ENCODE results near the gene ACTG2. TPM values are rescaled to one million over a fixed set of nuclear protein-coding genes. Genes with fewer than 3 reads are reported as not detected.
"Not testable (repeated sequence)": the region's sequence is repeated elsewhere in the genome, so short reads cannot be mapped to it uniquely, and the experiment has no call there.

ACTG2 gene
- total and polyA plus RNA-seq, 2 donors = 637 to 7,901 TPM

- Histone ChIP-seq H3K27ac (ENCODE audit: low read depth) (no peak overlapping the region), H3K4me3 (ENCODE audit: low read depth, low read length) (no peak overlapping the region), H3K4me1 (ENCODE audit: insufficient read depth) (no peaks in the 10 kb centered on the region), H3K36me3 (ENCODE audit: insufficient read depth) (no peaks in the 10 kb centered on the region)
- DNase-seq (ENCODE audit: extremely low spot score) = no peak
- 69% methylated on average over 2 of the region's 2 CpGs for WGBS
Measured at GRCh38 chr2:73885406-73885805, 7.4 kb upstream of the ACTG2 start.

- Histone ChIP-seq H3K4me1 (ENCODE audit: insufficient read depth) (no peaks in the 10 kb centered on the region), H3K36me3 (ENCODE audit: insufficient read depth) (no peaks in the 10 kb centered on the region), H3K27ac (ENCODE audit: low read depth) (no peak overlapping the region), H3K4me3 (ENCODE audit: low read depth, low read length) (no peak overlapping the region)
- no peak for DNase-seq (ENCODE audit: extremely low spot score)
- 87% methylated on average over 4 of the region's 4 CpGs for WGBS
Measured at GRCh38 chr2:73886357-73886756, 6.5 kb upstream of the ACTG2 start.

- H3K27ac ChIP-seq (ENCODE audit: low read depth); H3K36me3 ChIP-seq (ENCODE audit: insufficient read depth); DNase-seq (ENCODE audit: extremely low spot score); H3K4me3 ChIP-seq (ENCODE audit: low read depth, low read length); H3K4me1 ChIP-seq (ENCODE audit: insufficient read depth): not testable (repeated sequence)
- 75% methylated on average over 11 of the region's 11 CpGs for WGBS
Measured at GRCh38 chr2:73887596-73888353, 5.0 kb upstream of the ACTG2 start.

GRCh38 chr2:73888388-73888787 lies 4.4 kb upstream of the ACTG2 start:
- Histone ChIP-seq H3K27ac (ENCODE audit: low read depth) (no peak overlapping the region), H3K36me3 (ENCODE audit: insufficient read depth) (no peaks in the 10 kb centered on the region), H3K4me1 (ENCODE audit: insufficient read depth) (no peaks in the 10 kb centered on the region), H3K4me3 (ENCODE audit: low read depth, low read length) (no peak overlapping the region)
- no peak for DNase-seq (ENCODE audit: extremely low spot score)
- 62% methylated on average over 2 of the region's 2 CpGs for WGBS

- 63% methylated on average over 5 of the region's 5 CpGs for WGBS
- H3K36me3 ChIP-seq (ENCODE audit: insufficient read depth) = no peaks in the 10 kb centered on the region
- DNase-seq (ENCODE audit: extremely low spot score) = no peak
- no peak overlapping the region for H3K27ac ChIP-seq (ENCODE audit: low read depth)
- H3K4me3 ChIP-seq (ENCODE audit: low read depth, low read length) = no peak overlapping the region
- H3K4me1 ChIP-seq (ENCODE audit: insufficient read depth) = no peaks in the 10 kb centered on the region
Measured at GRCh38 chr2:73889206-73889605, 3.6 kb upstream of the ACTG2 start.

GRCh38 chr2:73890301-73891092 lies 2.3 kb upstream of the ACTG2 start:
- Histone ChIP-seq H3K36me3 (ENCODE audit: insufficient read depth) (no peaks in the 10 kb centered on the region), H3K27ac (ENCODE audit: low read depth) (no peak overlapping the region), H3K4me1 (ENCODE audit: insufficient read depth) (no peaks in the 10 kb centered on the region), H3K4me3 (ENCODE audit: low read depth, low read length) (no peak overlapping the region)
- DNase-seq (ENCODE audit: extremely low spot score) = no peak
- WGBS = 73% methylated on average over 9 of the region's 9 CpGs

GRCh38 chr2:73891276-73891901 lies 1.4 kb upstream of the ACTG2 start:
- Histone ChIP-seq H3K36me3 (ENCODE audit: insufficient read depth) (no peaks in the 10 kb centered on the region), H3K27ac (ENCODE audit: low read depth) (peak overlapping the region; percentile 43), H3K4me1 (ENCODE audit: insufficient read depth) (no peaks in the 10 kb centered on the region), H3K4me3 (ENCODE audit: low read depth, low read length) (no peak overlapping the region)
- WGBS = 76% methylated on average over 5 of the region's 5 CpGs
- DNase-seq (ENCODE audit: extremely low spot score) = no peak

- peak overlapping the region; percentile 44 for H3K4me3 ChIP-seq (ENCODE audit: low read depth, low read length)
- H3K4me1 ChIP-seq (ENCODE audit: insufficient read depth) = no peaks in the 10 kb centered on the region
- no peak for DNase-seq (ENCODE audit: extremely low spot score)
- H3K27ac ChIP-seq (ENCODE audit: low read depth) = peak overlapping the region; percentile 13
- 52% methylated on average over 9 of the region's 9 CpGs for WGBS
- no peaks in the 10 kb centered on the region for H3K36me3 ChIP-seq (ENCODE audit: insufficient read depth)
Measured at GRCh38 chr2:73893764-73894474, 1.1 kb downstream of the ACTG2 start.

GRCh38 chr2:73894475-73894850 lies 1.7 kb downstream of the ACTG2 start:
- H3K27ac ChIP-seq (ENCODE audit: low read depth) = peak overlapping the region; percentile 13
- no peaks in the 10 kb centered on the region for H3K4me1 ChIP-seq (ENCODE audit: insufficient read depth)
- WGBS = 46% methylated on average over 2 of the region's 2 CpGs
- no peak for DNase-seq (ENCODE audit: extremely low spot score)
- no peaks in the 10 kb centered on the region for H3K36me3 ChIP-seq (ENCODE audit: insufficient read depth)
- peak overlapping the region; percentile 44 for H3K4me3 ChIP-seq (ENCODE audit: low read depth, low read length)

- WGBS = 39% methylated on average over 6 of the region's 6 CpGs
- H3K27ac ChIP-seq (ENCODE audit: low read depth) = peak overlapping the region; percentile 52
- DNase-seq (ENCODE audit: extremely low spot score) = no peak
Measured at GRCh38 chr2:73894877-73895276, 2.1 kb downstream of the ACTG2 start.

GRCh38 chr2:73895473-73895872 lies 2.7 kb downstream of the ACTG2 start:
- Histone ChIP-seq H3K36me3 (ENCODE audit: insufficient read depth) (no peaks in the 10 kb centered on the region), H3K4me3 (ENCODE audit: low read depth, low read length) (peak overlapping the region; percentile 44), H3K4me1 (ENCODE audit: insufficient read depth) (no peaks in the 10 kb centered on the region), H3K27ac (ENCODE audit: low read depth) (no peak overlapping the region)
- WGBS = 37% methylated on average over 9 of the region's 9 CpGs
- no peak for DNase-seq (ENCODE audit: extremely low spot score)

More at GRCh38 chr2:73894877-73895276, 2.1 kb downstream of the ACTG2 start:
- H3K4me3 ChIP-seq (ENCODE audit: low read depth, low read length) = peak overlapping the region; percentile 44
- no peaks in the 10 kb centered on the region for H3K4me1 ChIP-seq (ENCODE audit: insufficient read depth)
- no peaks in the 10 kb centered on the region for H3K36me3 ChIP-seq (ENCODE audit: insufficient read depth)

GRCh38 chr2:73896362-73897239 lies 3.8 kb downstream of the ACTG2 start:
- Histone ChIP-seq H3K36me3 (ENCODE audit: insufficient read depth) (no peaks in the 10 kb centered on the region), H3K4me3 (ENCODE audit: low read depth, low read length) (no peak overlapping the region), H3K4me1 (ENCODE audit: insufficient read depth) (no peaks in the 10 kb centered on the region), H3K27ac (ENCODE audit: low read depth) (peak overlapping the region; percentile 33)
- WGBS = 31% methylated on average over 15 of the region's 15 CpGs
- no peak for DNase-seq (ENCODE audit: extremely low spot score)

GRCh38 chr2:73897240-73897583 lies 4.4 kb downstream of the ACTG2 start:
- Histone ChIP-seq H3K27ac (ENCODE audit: low read depth) (no peak overlapping the region), H3K4me3 (ENCODE audit: low read depth, low read length) (no peak overlapping the region), H3K4me1 (ENCODE audit: insufficient read depth) (no peaks in the 10 kb centered on the region), H3K36me3 (ENCODE audit: insufficient read depth) (no peaks in the 10 kb centered on the region)
- 42% methylated on average over 4 of the region's 4 CpGs for WGBS
- no peak for DNase-seq (ENCODE audit: extremely low spot score)
